Measurements from ENCODE around the gene ZNF205. TPM values are rescaled to one million over a fixed set of nuclear protein-coding genes. Genes with fewer than 3 reads are reported as not detected.
A peak's percentile ranks its signal among the peaks of the same experiment; 100 is the strongest.
"Not testable (repeated sequence)": the region's sequence is repeated elsewhere in the genome, so short reads cannot be mapped to it uniquely, and the experiment has no call there.

Gene ZNF205
- total RNA-seq, 1 experiment from 2014 or later: 17.4 TPM

- BruUV-seq (replicated peaks): no TSS peak
- no peaks in the 10 kb centered on the region for H3K9me2 ChIP-seq (ENCODE audit: insufficient read depth)
- POLR2A ChIA-PET (ENCODE audit: unreplicated experiment): no interaction called here
- H3K79me2 ChIP-seq (ENCODE audit: low read depth): peaks cover 26% of the 10 kb centered on the region
- peaks cover 10% of the 10 kb centered on the region for H3K4me1 ChIP-seq (replicated peaks; ENCODE audit: insufficient read depth)
- no peaks in the 10 kb centered on the region for H4K20me1 ChIP-seq (ENCODE audit: insufficient read depth)
- TF ChIP-seq CTCF (conservative IDR thresholded peaks at IDR 0.05): no peak
- TF ChIP-seq EZH2 (IDR thresholded peaks at IDR 0.05; ENCODE audit: low read depth): no peak
- no peak overlapping the region for H3K4me3 ChIP-seq
- H3K36me3 ChIP-seq (ENCODE audit: low read depth): no peaks in the 10 kb centered on the region
- no peak overlapping the region for H3K4me2 ChIP-seq
- CTCF ChIA-PET: no interaction called here
- peaks cover 12% of the 10 kb centered on the region for H3F3A ChIP-seq (ENCODE audit: insufficient read depth, low read depth)
- H3K9me3 ChIP-seq (ENCODE audit: insufficient read depth, low read depth): no peaks in the 10 kb centered on the region
- no peaks in the 10 kb centered on the region for H3K27me3 ChIP-seq (ENCODE audit: insufficient read depth, low read depth)
- H2AFZ ChIP-seq: no peak overlapping the region
- no peak for DNase-seq
- H3K27ac ChIP-seq: no peak overlapping the region
- intact Hi-C loops (cut with micrococcal nuclease; ENCODE audit: unreplicated experiment): no loop called here
Measured at GRCh38 chr16:3138342-3138741, 26.0 kb downstream of the ZNF205 start.

DNA sequence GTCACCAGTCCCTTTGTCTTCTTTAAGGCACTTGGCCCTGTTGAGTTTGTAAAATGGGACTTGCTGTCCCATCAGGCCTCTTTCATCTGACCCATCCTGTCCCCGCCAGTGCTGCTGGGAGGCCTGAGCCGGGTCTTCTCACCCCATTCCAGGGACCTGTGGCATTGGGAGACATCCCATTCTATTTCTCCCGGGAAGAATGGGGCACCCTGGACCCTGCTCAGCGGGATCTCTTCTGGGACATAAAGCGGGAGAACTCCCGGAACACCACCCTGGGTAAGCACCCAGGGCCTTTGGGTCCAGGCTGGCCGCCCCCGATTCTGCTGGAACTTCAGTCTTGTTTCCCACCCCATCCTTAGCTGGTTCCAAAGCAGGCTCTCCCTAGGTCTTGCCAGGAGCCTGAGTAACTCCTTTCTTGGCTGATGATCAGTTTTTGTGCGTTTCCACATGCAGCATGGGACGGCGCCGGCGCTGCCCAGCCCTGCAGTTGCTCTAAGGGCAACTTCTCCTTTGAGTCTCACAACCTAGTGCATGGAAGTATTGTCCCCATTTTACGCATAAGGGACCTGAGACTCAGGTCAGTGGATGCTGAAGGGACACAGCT lies 26.5 kb downstream of the ZNF205 start:
- POLR2A ChIA-PET (ENCODE audit: unreplicated experiment): interaction anchor here (0.6 kb wide), 2 partner anchors 9 to 19 kb away, joined by 7 to 10 read pairs; no protein-coding TSS in a partner anchor
- H3K27me3 ChIP-seq (ENCODE audit: insufficient read depth, low read depth): no peaks in the 10 kb centered on the region
- H2AFZ ChIP-seq: no peak overlapping the region
- no peak for TF ChIP-seq CTCF (conservative IDR thresholded peaks at IDR 0.05)
- TF ChIP-seq EZH2 (IDR thresholded peaks at IDR 0.05; ENCODE audit: low read depth): no peak
- H3K36me3 ChIP-seq (ENCODE audit: low read depth): no peaks in the 10 kb centered on the region
- no peaks in the 10 kb centered on the region for H4K20me1 ChIP-seq (ENCODE audit: insufficient read depth)
- H3K9me2 ChIP-seq (ENCODE audit: insufficient read depth): no peaks in the 10 kb centered on the region
- BruUV-seq (replicated peaks): no TSS peak
- peaks cover 21% of the 10 kb centered on the region for H3K79me2 ChIP-seq (ENCODE audit: low read depth)
- no peaks in the 10 kb centered on the region for H3K9me3 ChIP-seq (ENCODE audit: insufficient read depth, low read depth)
- H3K4me2 ChIP-seq: no peak overlapping the region
- no peak overlapping the region for H3K27ac ChIP-seq
- intact Hi-C loops (cut with micrococcal nuclease; ENCODE audit: unreplicated experiment): loop anchor here (1.0 kb wide), 1 partner anchor 11 kb away; no protein-coding TSS in a partner anchor
- CTCF ChIA-PET: no interaction called here
- DNase-seq: peak in 1 of 2 experiments; percentile 11
- peaks cover 9% of the 10 kb centered on the region; the same call in 1 of the 2 replicates for H3K4me1 ChIP-seq (replicated peaks; ENCODE audit: insufficient read depth)
- H3K4me3 ChIP-seq: no peak overlapping the region
- H3F3A ChIP-seq (ENCODE audit: insufficient read depth, low read depth): peaks cover 12% of the 10 kb centered on the region

GRCh38 chr16:3139561-3139960 lies 27.2 kb downstream of the ZNF205 start:
- POLR2A ChIA-PET (ENCODE audit: unreplicated experiment): interaction anchor here (0.6 to 0.7 kb wide), 3 partner anchors 8 to 18 kb away, joined by 6 to 10 read pairs (median 7); no protein-coding TSS in a partner anchor
- 0 out of 2 replicates have a peak overlapping the region, but pooled peaks have one; percentile 27 for H3K27ac ChIP-seq
- H3K4me3 ChIP-seq; BruUV-seq (replicated peaks); H4K20me1 ChIP-seq (ENCODE audit: insufficient read depth); H3K9me3 ChIP-seq (ENCODE audit: insufficient read depth, low read depth); H3K4me1 ChIP-seq (replicated peaks; ENCODE audit: insufficient read depth); H3K4me2 ChIP-seq; H2AFZ ChIP-seq; H3K27me3 ChIP-seq (ENCODE audit: insufficient read depth, low read depth); H3K9me2 ChIP-seq (ENCODE audit: insufficient read depth); H3K36me3 ChIP-seq (ENCODE audit: low read depth): not testable (repeated sequence)
- H3K79me2 ChIP-seq (ENCODE audit: low read depth): peaks cover 15% of the 10 kb centered on the region
- H3F3A ChIP-seq (ENCODE audit: insufficient read depth, low read depth): peaks cover 12% of the 10 kb centered on the region
- DNase-seq: peak; percentile 30 to 31
- CTCF ChIA-PET: interaction anchor here (0.5 kb wide), 1 partner anchor 59 kb away, joined by 3 read pairs; no protein-coding TSS in a partner anchor
- intact Hi-C loops (cut with micrococcal nuclease; ENCODE audit: unreplicated experiment): loop anchor here (1.0 kb wide), 1 partner anchor 11 kb away; no protein-coding TSS in a partner anchor
